Neural cell (in vitro differentiated cells): ENCODE data around the gene MBNL3. TPM values are rescaled to one million over a fixed set of nuclear protein-coding genes. Genes with fewer than 3 reads are reported as not detected.

ENCODE experiments used
- H2AFZ ChIP-seq: fragments of 200-600, 300-800 bp; sonication (generic), shearing (Covaris generic); 2 replicates; pipeline ENCODE4 v1.6.0; 2014; ENCODE audit warnings: low read depth, mild to moderate bottlenecking, antibody characterized with exemption, low read length, moderate library complexity
- H3F3A ChIP-seq: fragments of 200-600 bp; shearing (Covaris generic); 2 replicates; pipeline ENCODE4 v1.6.1; 2016; ENCODE audit warnings: mild to moderate bottlenecking, moderate library complexity, mixed read lengths, antibody characterized with exemption, low read length; ENCODE audit not compliant: insufficient read depth, poor library complexity, severe bottlenecking
- H3K27ac ChIP-seq: fragments of 200-600, 300-800 bp; sonication (generic), shearing (Covaris generic); 2 replicates; pipeline ENCODE4 v1.5.1; 2014; ENCODE audit warnings: mild to moderate bottlenecking, low read length, moderate library complexity
- H3K27me3 ChIP-seq: fragments of 300-800, 200-600 bp; sonication (generic), shearing (Covaris generic); 2 replicates; pipeline ENCODE4 v1.6.0; 2014; ENCODE audit warnings: mild to moderate bottlenecking, low read depth, low read length, moderate library complexity; ENCODE audit not compliant: insufficient read depth
- H3K36me3 ChIP-seq: fragments of 300-800, 200-600 bp; sonication (generic), shearing (Covaris generic); 2 replicates; pipeline ENCODE4 v1.5.1; 2014; ENCODE audit warnings: mild to moderate bottlenecking, antibody characterized with exemption, low read length, moderate library complexity; ENCODE audit not compliant: insufficient read depth
- H3K4me2 ChIP-seq: fragments of 300-800, 200-600 bp; sonication (generic), shearing (Covaris generic); 2 replicates; pipeline ENCODE4 v1.6.0; 2014; ENCODE audit warnings: mild to moderate bottlenecking, low read length
- H3K4me3 ChIP-seq: fragments of 300-800, 200-600 bp; sonication (generic), shearing (Covaris generic); 2 replicates; pipeline ENCODE4 v1.5.1; 2014; ENCODE audit warnings: mild to moderate bottlenecking, low read length, moderate library complexity
- H3K79me2 ChIP-seq: fragments of 200-600 bp; shearing (Covaris generic); replicated peaks from 2 replicates; pipeline ENCODE4 v1.6.0; 2014; ENCODE audit warnings: mild to moderate bottlenecking, low read length, moderate library complexity; ENCODE audit not compliant: insufficient read depth
- H3K9ac ChIP-seq: fragments of 300-800, 200-600 bp; sonication (generic), shearing (Covaris generic); 2 replicates; pipeline ENCODE4 v1.6.1; 2016; ENCODE audit warnings: mild to moderate bottlenecking, low read length, mixed read lengths
- H3K9me2 ChIP-seq: fragments of 200-600 bp; shearing (Covaris generic); 2 replicates; pipeline ENCODE4 v1.6.1; 2016; ENCODE audit warnings: mild to moderate bottlenecking, low read length, mixed read lengths; ENCODE audit not compliant: insufficient read depth
- H3K9me3 ChIP-seq: fragments of 200-600, 300-800 bp; sonication (generic), shearing (Covaris generic); 2 replicates; pipeline ENCODE4 v1.6.1; 2016; ENCODE audit warnings: mild to moderate bottlenecking, mixed run types, low read length, moderate library complexity, mixed read lengths
- H4K20me1 ChIP-seq: fragments of 200-600 bp; shearing (Covaris generic); 2 replicates; pipeline ENCODE4 v1.6.1; 2016; ENCODE audit warnings: mild to moderate bottlenecking, mixed run types; ENCODE audit not compliant: insufficient read depth
- CTCF ChIP-seq: fragments of 450-650 bp; IDR thresholded peaks from 2 replicates; pipeline ENCODE4 v1.5.1; 2014; ENCODE audit warnings: antibody characterized with exemption, mild to moderate bottlenecking, moderate library complexity; ENCODE audit not compliant: poor library complexity, severe bottlenecking
- EP300 ChIP-seq: fragments of 450-650 bp; conservative IDR thresholded peaks from 2 replicates; pipeline ENCODE4 v1.6.1; 2014; ENCODE audit warnings: antibody characterized with exemption, mild to moderate bottlenecking, moderate library complexity; ENCODE audit not compliant: poor library complexity, severe bottlenecking
- EZH2 ChIP-seq: fragments of 200-600, 300-800 bp; shearing (Covaris generic), sonication (generic); IDR thresholded peaks from 2 replicates; pipeline ENCODE4 v1.6.1; 2014; ENCODE audit warnings: antibody characterized with exemption, low read length, borderline replicate concordance, mild to moderate bottlenecking; ENCODE audit not compliant: insufficient read depth, poor library complexity, severe bottlenecking
- MXI1 ChIP-seq: fragments of 450-650 bp; conservative IDR thresholded peaks from 2 replicates; pipeline ENCODE4 v1.6.1; 2014; ENCODE audit warnings: antibody characterized with exemption, mild to moderate bottlenecking; ENCODE audit not compliant: poor library complexity, severe bottlenecking
- POLR2AphosphoS5 ChIP-seq: IDR thresholded peaks from 2 replicates; pipeline ENCODE4 v1.6.1; 2012
- RAD21 ChIP-seq: fragments of 450-650 bp; conservative IDR thresholded peaks from 2 replicates; pipeline ENCODE4 v1.6.1; 2014; ENCODE audit warnings: antibody characterized with exemption, mild to moderate bottlenecking, moderate library complexity
- REST ChIP-seq: IDR thresholded peaks from 2 replicates; pipeline ENCODE4 v1.6.1; 2012; ENCODE audit warnings: borderline replicate concordance
- SMC3 ChIP-seq: fragments of 450-650 bp; conservative IDR thresholded peaks from 2 replicates; pipeline ENCODE4 v1.6.1; 2014; ENCODE audit warnings: antibody characterized with exemption, mild to moderate bottlenecking, moderate library complexity; ENCODE audit not compliant: poor library complexity
- TAF1 ChIP-seq: IDR thresholded peaks from 2 replicates; pipeline ENCODE4 v1.6.1; 2012; ENCODE audit warnings: low read depth
- polyA plus RNA-seq: library from polyadenylated mRNA; depleted of rRNA; stranded (reverse); fragments of >200 nt; gene quantifications from 2 replicates; pipeline ENCODE4 v1.2.3, GENCODE V29; 2014

The MBNL3 gene
- polyA plus RNA-seq, 1 donor from 2014 or later, result 0.09 TPM

- H3K79me2 ChIP-seq, result no peaks in the 10 kb centered on the region
- H3K27ac ChIP-seq, result no peak overlapping the region
- H3K9me3 ChIP-seq, result no peaks in the 10 kb centered on the region
- no peaks in the 10 kb centered on the region for H3K36me3 ChIP-seq
- H3K27me3 ChIP-seq, result no peaks in the 10 kb centered on the region
- H3K9ac ChIP-seq, result no peak overlapping the region
- no peaks in the 10 kb centered on the region for H3K9me2 ChIP-seq
- no peaks in the 10 kb centered on the region for H4K20me1 ChIP-seq
- no peaks in the 10 kb centered on the region for H3F3A ChIP-seq
- H3K4me3 ChIP-seq, result no peak overlapping the region
- H3K4me2 ChIP-seq, result no peak overlapping the region
- no peak overlapping the region for H2AFZ ChIP-seq
- TF ChIP-seq EZH2 (no peak), POLR2AphosphoS5 (no peak), CTCF (no peak), TAF1 (no peak), SMC3 (no peak), MXI1 (no peak)
These were observed 93.2 kb downstream of the MBNL3 start for GRCh38 chrX:132395645-132396044.

- Histone ChIP-seq H3K27ac (no peak overlapping the region), H3K9me2 (no peaks in the 10 kb centered on the region), H3K4me3 (no peak overlapping the region), H4K20me1 (no peaks in the 10 kb centered on the region), H3K9me3 (no peaks in the 10 kb centered on the region), H3K36me3 (no peaks in the 10 kb centered on the region), H2AFZ (no peak overlapping the region), H3F3A (no peaks in the 10 kb centered on the region), H3K79me2 (no peaks in the 10 kb centered on the region), H3K27me3 (no peaks in the 10 kb centered on the region), H3K9ac (no peak overlapping the region), H3K4me2 (no peak overlapping the region)
- TF ChIP-seq CTCF (no peak), EZH2 (no peak), POLR2AphosphoS5 (no peak), REST (no peak), TAF1 (no peak), EP300 (no peak), RAD21 (no peak), MXI1 (no peak), SMC3 (no peak)
These were observed 93.8 kb downstream of the MBNL3 start for GRCh38 chrX:132395026-132395425.
